Stimulated activated CD8-positive, alpha-beta memory T cell treated with anti-CD3 and anti-CD28 coated beads, Interleukin-15, amount 100 ng/mL, for 24 hours (primary cell): ENCODE results near the gene PSMC4.
A peak's percentile ranks its signal among the peaks of the same experiment; 100 is the strongest.

Experiments
- DNase-seq: peaks from one replicate; pipeline ENCODE4 v3.0.0-alpha.2; 2020; ENCODE audit warnings: low read depth

PSMC4 gene

GRCh38 chr19:39993605-39994004 lies 22.6 kb downstream of the PSMC4 start:
- DNase-seq: no peak

- no peak for DNase-seq
Measured at GRCh38 chr19:39994361-39994760, 23.4 kb downstream of the PSMC4 start.

GRCh38 chr19:39995794-39996193 lies 24.8 kb downstream of the PSMC4 start:
- DNase-seq: no peak

GRCh38 chr19:39996218-39996810 lies 25.3 kb downstream of the PSMC4 start:
- DNase-seq: no peak

GRCh38 chr19:39996811-39997637 lies 26.1 kb downstream of the PSMC4 start, which contains the start of gene ZNF546:
Gene ZNF546 (plus strand): TSS chr19:39997060. CDS start chr19:39998327, 1,267 bp downstream.
- peak; percentile 74 for DNase-seq

GRCh38 chr19:39997638-39998216 lies 26.8 kb downstream of the PSMC4 start:
- DNase-seq: no peak

- DNase-seq: no peak
Measured at GRCh38 chr19:39998501-39998900, 27.5 kb downstream of the PSMC4 start.

- DNase-seq: no peak
Measured at GRCh38 chr19:40005691-40006272, 34.8 kb downstream of the PSMC4 start.

- DNase-seq: no peak
Measured at GRCh38 chr19:40006273-40006691, 35.3 kb downstream of the PSMC4 start.

GRCh38 chr19:40009674-40010073 lies 38.7 kb downstream of the PSMC4 start:
- no peak for DNase-seq

GRCh38 chr19:40013991-40014390 lies 43.0 kb downstream of the PSMC4 start:
- no peak for DNase-seq

GRCh38 chr19:40023969-40024368 lies 53.0 kb downstream of the PSMC4 start:
- no peak for DNase-seq

- DNase-seq: no peak
Measured at GRCh38 chr19:40025938-40026596, 55.1 kb downstream of the PSMC4 start.

- no peak for DNase-seq
Measured at GRCh38 chr19:40026597-40026970, 55.6 kb downstream of the PSMC4 start.
